B cell (primary cell): Measurements from ENCODE around the gene OR10G3.

Experiments
- CTCF ChIP-seq: fragments of 200-600 bp; IDR thresholded peaks from one replicate; pipeline ENCODE4 v1.8.0; 2022; ENCODE audit warnings: antibody characterized with exemption, mild to moderate bottlenecking
- EZH2 ChIP-seq: IDR thresholded peaks from 2 replicates; pipeline ENCODE4 v1.6.1; 2012; ENCODE audit warnings: borderline replicate concordance, low read depth, mild to moderate bottlenecking, moderate library complexity, low read length; ENCODE audit not compliant: insufficient read depth, poor library complexity, severe bottlenecking

GRCh38 chr14:21537090-21537424 is 42.8 kb downstream of the OR10G3 start:
- TF ChIP-seq CTCF: no peak
- no peak for TF ChIP-seq EZH2
